Parathyroid adenoma (tissue), 2 donors: Measurements from ENCODE around the gene ETF1.
A peak's percentile ranks its signal among the peaks of the same experiment; 100 is the strongest.
"Not testable (repeated sequence)": the region's sequence is repeated elsewhere in the genome, so short reads cannot be mapped to it uniquely, and the experiment has no call there.

Source experiments
- H2AFZ ChIP-seq: fragments of 300-600 bp; sonication (generic); one replicate; pipeline ENCODE4 v1.7.0; 2017; ENCODE audit warnings: antibody characterized with exemption, mild to moderate bottlenecking
- H3K27ac ChIP-seq: fragments of 300-600 bp; sonication (generic); one replicate; pipeline ENCODE4 v1.7.0; 2017
- H3K27me3 ChIP-seq: fragments of 300-600 bp; sonication (generic); one replicate; pipeline ENCODE4 v1.7.0; 2017; ENCODE audit warnings: low read length; ENCODE audit not compliant: control insufficient read depth, insufficient read depth
- H3K36me3 ChIP-seq: fragments of 300-600 bp; sonication (generic); one replicate; pipeline ENCODE4 v1.7.0; 2017; ENCODE audit warnings: low read length; ENCODE audit not compliant: control insufficient read depth, insufficient read depth
- H3K4me1 ChIP-seq: fragments of 300-600 bp; sonication (generic); one replicate; pipeline ENCODE4 v1.7.0; 2017; ENCODE audit warnings: control low read depth
- H3K4me2 ChIP-seq: fragments of 300-600 bp; sonication (generic); one replicate; pipeline ENCODE4 v1.7.0; 2017; ENCODE audit warnings: low read length
- H3K4me3 ChIP-seq: fragments of 300-600 bp; sonication (generic); one replicate; pipeline ENCODE4 v1.7.0; 2017; ENCODE audit warnings: low read depth, low read length
- H3K79me2 ChIP-seq: fragments of 300-600 bp; sonication (generic); one replicate; pipeline ENCODE4 v1.7.0; 2017; ENCODE audit warnings: control low read depth
- H3K9ac ChIP-seq: fragments of 300-600 bp; sonication (generic); one replicate; pipeline ENCODE4 v1.7.0; 2017; ENCODE audit warnings: mild to moderate bottlenecking
- H3K9me3 ChIP-seq: fragments of 300-600 bp; sonication (generic); one replicate; pipeline ENCODE4 v1.7.0; 2017; ENCODE audit warnings: low read length; ENCODE audit not compliant: control insufficient read depth
- TF ChIP-seq, protein P1 (sequence below): fragments of 300-600 bp; sonication (generic); IDR thresholded peaks from one replicate; pipeline ENCODE4 v1.7.0; 2017; ENCODE audit warnings: antibody characterized with exemption, mild to moderate bottlenecking
- donor health status: primary hyperparathyroidism.

Gene ETF1

GRCh38 chr5:138488481-138488945 lies 54.5 kb downstream of the ETF1 start:
- H2AFZ ChIP-seq: no peak overlapping the region
- H3K4me2 ChIP-seq: peak overlapping the region; percentile 51
- H3K36me3 ChIP-seq: no peaks in the 10 kb centered on the region
- peaks cover 28% of the 10 kb centered on the region for H3K4me1 ChIP-seq
- TF ChIP-seq, protein P1, sequence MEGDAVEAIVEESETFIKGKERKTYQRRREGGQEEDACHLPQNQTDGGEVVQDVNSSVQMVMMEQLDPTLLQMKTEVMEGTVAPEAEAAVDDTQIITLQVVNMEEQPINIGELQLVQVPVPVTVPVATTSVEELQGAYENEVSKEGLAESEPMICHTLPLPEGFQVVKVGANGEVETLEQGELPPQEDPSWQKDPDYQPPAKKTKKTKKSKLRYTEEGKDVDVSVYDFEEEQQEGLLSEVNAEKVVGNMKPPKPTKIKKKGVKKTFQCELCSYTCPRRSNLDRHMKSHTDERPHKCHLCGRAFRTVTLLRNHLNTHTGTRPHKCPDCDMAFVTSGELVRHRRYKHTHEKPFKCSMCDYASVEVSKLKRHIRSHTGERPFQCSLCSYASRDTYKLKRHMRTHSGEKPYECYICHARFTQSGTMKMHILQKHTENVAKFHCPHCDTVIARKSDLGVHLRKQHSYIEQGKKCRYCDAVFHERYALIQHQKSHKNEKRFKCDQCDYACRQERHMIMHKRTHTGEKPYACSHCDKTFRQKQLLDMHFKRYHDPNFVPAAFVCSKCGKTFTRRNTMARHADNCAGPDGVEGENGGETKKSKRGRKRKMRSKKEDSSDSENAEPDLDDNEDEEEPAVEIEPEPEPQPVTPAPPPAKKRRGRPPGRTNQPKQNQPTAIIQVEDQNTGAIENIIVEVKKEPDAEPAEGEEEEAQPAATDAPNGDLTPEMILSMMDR: no peak
- H3K79me2 ChIP-seq: no peaks in the 10 kb centered on the region
- H3K4me3 ChIP-seq: no peak overlapping the region
- no peaks in the 10 kb centered on the region for H3K9me3 ChIP-seq
- H3K9ac ChIP-seq: no peak overlapping the region
- no peaks in the 10 kb centered on the region for H3K27me3 ChIP-seq
- no peak overlapping the region for H3K27ac ChIP-seq

GRCh38 chr5:138482638-138483037 lies 60.4 kb downstream of the ETF1 start:
- Histone ChIP-seq H3K79me2 (no peaks in the 10 kb centered on the region), H2AFZ (no peak overlapping the region), H3K4me2 (no peak overlapping the region), H3K9me3 (no peaks in the 10 kb centered on the region), H3K4me1 (no peaks in the 10 kb centered on the region), H3K27ac (no peak overlapping the region), H3K9ac (no peak overlapping the region), H3K27me3 (no peaks in the 10 kb centered on the region), H3K36me3 (no peaks in the 10 kb centered on the region), H3K4me3 (no peak overlapping the region)
- TF ChIP-seq, protein P1: no peak

- TF ChIP-seq, protein P1: no peak
Observed at GRCh38 chr5:138476918-138477317, 66.1 kb downstream of the ETF1 start.

GRCh38 chr5:138473151-138473550 lies 69.9 kb downstream of the ETF1 start:
- not testable (repeated sequence) for H3K4me3 ChIP-seq, H3K4me2 ChIP-seq, H2AFZ ChIP-seq, H3K79me2 ChIP-seq, H3K27me3 ChIP-seq, H3K4me1 ChIP-seq, H3K9me3 ChIP-seq, H3K9ac ChIP-seq, H3K36me3 ChIP-seq, H3K27ac ChIP-seq

More at GRCh38 chr5:138476918-138477317, 66.1 kb downstream of the ETF1 start:
- H3K4me3 ChIP-seq: no peak overlapping the region
- no peaks in the 10 kb centered on the region for H3K27me3 ChIP-seq
- no peak overlapping the region for H2AFZ ChIP-seq
- no peak overlapping the region for H3K9ac ChIP-seq
- no peaks in the 10 kb centered on the region for H3K36me3 ChIP-seq
- H3K4me1 ChIP-seq: peaks cover 5% of the 10 kb centered on the region
- H3K9me3 ChIP-seq: no peaks in the 10 kb centered on the region
- H3K79me2 ChIP-seq: no peaks in the 10 kb centered on the region
- no peak overlapping the region for H3K4me2 ChIP-seq
- no peak overlapping the region for H3K27ac ChIP-seq

GRCh38 chr5:138472353-138472752 lies 70.7 kb downstream of the ETF1 start:
- Histone ChIP-seq H3K27ac (peak overlapping the region; percentile 6), H3K27me3 (no peaks in the 10 kb centered on the region), H3K4me2 (no peak overlapping the region), H3K4me1 (peaks cover 5% of the 10 kb centered on the region), H3K79me2 (no peaks in the 10 kb centered on the region), H3K4me3 (no peak overlapping the region), H2AFZ (peak overlapping the region; percentile 78), H3K36me3 (no peaks in the 10 kb centered on the region), H3K9ac (no peak overlapping the region), H3K9me3 (no peaks in the 10 kb centered on the region)
- TF ChIP-seq, protein P1: no peak
